HepG2 (cell line): ENCODE results near the gene HAPLN2. TPM values are rescaled to one million over a fixed set of nuclear protein-coding genes. Genes with fewer than 3 reads are reported as not detected.

ENCODE experiments used
- ARID5B ChIP-seq: IDR thresholded peaks from 2 replicates; pipeline ENCODE4 v1.4.0; 2020; ENCODE audit warnings: mild to moderate bottlenecking, missing genetic modification reagents
- ASH2L ChIP-seq: fragments of 300-600, 200-600 bp; sonication (generic); IDR thresholded peaks from 2 replicates; pipeline ENCODE4 v1.7.0; 2017; ENCODE audit warnings: low read depth, mild to moderate bottlenecking, moderate library complexity, mixed read lengths, low read length; ENCODE audit not compliant: insufficient read length
- ELF3 ChIP-seq: IDR thresholded peaks from 2 replicates; pipeline ENCODE4 v1.6.1; 2016; ENCODE audit warnings: missing genetic modification reagents, missing compliant biosample characterization
- GMEB1 ChIP-seq: sonication (generic); formaldehyde crosslinking; IDR thresholded peaks from 2 replicates; pipeline ENCODE4 v1.5.1; 2020; ENCODE audit warnings: missing genetic modification reagents, mild to moderate bottlenecking, borderline replicate concordance
- PRMT3 ChIP-seq: sonication (generic); formaldehyde crosslinking; IDR thresholded peaks from 2 replicates; pipeline ENCODE4 v1.8.1; 2022; ENCODE audit warnings: low read depth, mild to moderate bottlenecking, moderate library complexity, missing genetic modification reagents, borderline replicate concordance
- REXO4 ChIP-seq: sonication (generic); formaldehyde crosslinking; IDR thresholded peaks from 2 replicates; pipeline ENCODE4 v1.8.0; 2022; ENCODE audit warnings: missing genetic modification reagents, mild to moderate bottlenecking, borderline replicate concordance
- RFXAP ChIP-seq: sonication (generic); formaldehyde crosslinking; IDR thresholded peaks from 2 replicates; pipeline ENCODE4 v1.4.0; 2020; ENCODE audit warnings: missing genetic modification reagents, borderline replicate concordance
- U2AF2 ChIP-seq: fragments of 200-400 bp; formaldehyde crosslinking; IDR thresholded peaks from 2 replicates; pipeline ENCODE4 v1.6.1; 2017; ENCODE audit warnings: low read depth, mild to moderate bottlenecking, low read length
- ZMYM3 ChIP-seq: sonication (generic); formaldehyde crosslinking; IDR thresholded peaks from 2 replicates; pipeline ENCODE4 v1.5.1; 2020; ENCODE audit warnings: mild to moderate bottlenecking, missing genetic modification reagents
- ZNF235 ChIP-seq: sonication (generic); formaldehyde crosslinking; IDR thresholded peaks from 2 replicates; pipeline ENCODE4 v1.8.1; 2023; ENCODE audit warnings: mild to moderate bottlenecking, missing genetic modification reagents, borderline replicate concordance
- ZNF510 ChIP-seq: sonication (generic); formaldehyde crosslinking; IDR thresholded peaks from 2 replicates; pipeline ENCODE4 v1.4.0; 2020; ENCODE audit warnings: low read depth, mild to moderate bottlenecking, missing genetic modification reagents
- ZNF687 ChIP-seq: sonication (generic); formaldehyde crosslinking; IDR thresholded peaks from 2 replicates; pipeline ENCODE4 v1.5.1; 2020; ENCODE audit warnings: mild to moderate bottlenecking, missing genetic modification reagents, moderate library complexity
- ZNF710 ChIP-seq: sonication (generic); formaldehyde crosslinking; IDR thresholded peaks from 2 replicates; pipeline ENCODE4 v1.5.0; 2020; ENCODE audit warnings: mild to moderate bottlenecking, missing genetic modification reagents, borderline replicate concordance
- polyA plus RNA-seq, 8 experiments: library from polyadenylated mRNA; depleted of rRNA in 3 of 8; stranded (reverse) in 7 of 8; unstranded in 1 of 8; fragments of >200 nt; fragmentation: Illumina TruSeq in 4 of 8; extraction: Trizol in 4 of 8; gene quantifications; 2 replicates each; pipeline versions ENCODE4 v1.2.1 to v1.2.3, GENCODE V29; 2011 to 2016; ENCODE audit warnings: low read depth in 4 of 8, missing spikeins in 1 of 8, mixed read lengths in 1 of 8; ENCODE audit not compliant: insufficient read depth in 1 of 8
- total RNA-seq, 5 experiments: library from RNA; depleted of rRNA; stranded (reverse); fragments of >200 nt; fragmentation: Illumina TruSeq; extraction: Trizol; gene quantifications; 2 replicates each; pipeline ENCODE4 v1.2.3, GENCODE V29; 2016; ENCODE audit warnings: low read depth in 1 of 5

Gene HAPLN2
- total and polyA plus RNA-seq, 2 of the 13 experiments (the other 11 are each of a cell fraction or from before 2014, with no cell fraction given): not detected

- no peak for TF ChIP-seq ZNF510 (CRISPR knock-in tag)
- TF ChIP-seq REXO4 (CRISPR knock-in tag): no peak
- TF ChIP-seq ZMYM3 (CRISPR knock-in tag): no peak
- TF ChIP-seq ELF3 (CRISPR knock-in tag): 0 out of 2 replicates have a peak, but pooled peaks have one; percentile 29
- TF ChIP-seq PRMT3 (CRISPR knock-in tag): no peak; the same call in 1 of the 2 replicates
- TF ChIP-seq GMEB1 (CRISPR knock-in tag): peak; percentile 87
- no peak for TF ChIP-seq ZNF235 (CRISPR knock-in tag)
- no peak for TF ChIP-seq ASH2L
- no peak for TF ChIP-seq U2AF2
- TF ChIP-seq ZNF710: no peak
- TF ChIP-seq RFXAP (CRISPR knock-in tag): peak; percentile 54; the same call in 1 of the 2 replicates
- peak; percentile 76 for TF ChIP-seq ZNF687 (CRISPR knock-in tag)
- TF ChIP-seq ARID5B (CRISPR knock-in tag): peak; percentile 22; the same call in 1 of the 2 replicates
Measured at GRCh38 chr1:156571919-156572662, 47.1 kb upstream of the HAPLN2 start, which contains the start of gene IQGAP3 (continued).
